IMR-90 (cell line): ENCODE measurements around the gene MGRN1. TPM values are rescaled to one million over a fixed set of nuclear protein-coding genes. Genes with fewer than 3 reads are reported as not detected.

Experiments
- ATAC-seq: fragments of 200-7000 bp; cut with Tn5 transposase; 2 replicates; pipeline ENCODE4 v1.9.1; 2020; ENCODE audit warnings: low read depth, mild to moderate bottlenecking, moderate library complexity
- BruUV-seq: library from RNA; stranded (reverse); fragments of 400-500 nt; replicated peaks from 2 replicates; lab custom pipeline; 2021; lab: Mats Ljungman, UMichigan
- CTCF ChIA-PET: fragments of 300-600 bp; formaldehyde crosslinking; extraction: SDS; loops from one replicate; lab custom pipeline; 2021; ENCODE audit warnings: antibody characterized with exemption; lab: Yijun Ruan, JAX
- POLR2A ChIA-PET: fragments of 300-600 bp; sonication (Branson Sonifier 250); formaldehyde crosslinking; loops from one replicate; lab custom pipeline; 2022; ENCODE audit warnings: antibody characterized with exemption; ENCODE audit not compliant: unreplicated experiment; lab: Charles Lee
- DNase-seq: peaks from one replicate; pipeline ENCODE4 v3.0.0; 2013
- H2AFZ ChIP-seq: replicated peaks from 2 replicates; pipeline ENCODE3; 2013; ENCODE audit warnings: low read length, mild to moderate bottlenecking; ENCODE audit not compliant: poor library complexity
- H2AK5ac ChIP-seq: 2 replicates; pipeline ENCODE4 v1.6.1; 2013; ENCODE audit warnings: low read depth, low read length, inconsistent platforms
- H2AK9ac ChIP-seq: replicated peaks from 2 replicates; pipeline ENCODE3; 2013; ENCODE audit warnings: mild to moderate bottlenecking, low read depth, low read length, moderate library complexity; ENCODE audit not compliant: poor library complexity
- H2BK120ac ChIP-seq: 2 replicates; pipeline ENCODE4 v1.6.1; 2013; ENCODE audit warnings: low read depth, low read length, inconsistent platforms
- H2BK15ac ChIP-seq: 3 replicates; pipeline ENCODE4 v1.6.1; 2013; ENCODE audit warnings: low read depth, low read length, inconsistent platforms
- H2BK20ac ChIP-seq: 2 replicates; pipeline ENCODE4 v1.6.1; 2013; ENCODE audit warnings: low read depth, mild to moderate bottlenecking, inconsistent platforms, low read length, moderate library complexity
- H2BK5ac ChIP-seq: 2 replicates; pipeline ENCODE4 v1.6.1; 2013; ENCODE audit warnings: mild to moderate bottlenecking, low read depth, low read length, inconsistent platforms; ENCODE audit not compliant: poor library complexity, severe bottlenecking
- H3K14ac ChIP-seq: replicated peaks from 2 replicates; pipeline ENCODE4 v1.6.1; 2013; ENCODE audit warnings: low read depth, low read length, inconsistent platforms
- H3K18ac ChIP-seq: 2 replicates; pipeline ENCODE4 v1.6.1; 2013; ENCODE audit warnings: low read depth, low read length, control low read depth
- H3K23ac ChIP-seq: 2 replicates; pipeline ENCODE4 v1.6.1; 2013; ENCODE audit warnings: low read depth, low read length, inconsistent platforms
- H3K27ac ChIP-seq: 2 replicates; pipeline ENCODE4 v1.5.1; 2013; ENCODE audit warnings: mild to moderate bottlenecking, control low read depth, low read length; ENCODE audit not compliant: insufficient read depth
- H3K27me3 ChIP-seq: 2 replicates; pipeline ENCODE4 v1.6.1; 2013; ENCODE audit warnings: low read length; ENCODE audit not compliant: control insufficient read depth, insufficient read depth
- H3K36me3 ChIP-seq: 2 replicates; pipeline ENCODE4 v1.6.1; 2013; ENCODE audit warnings: low read length, mixed read lengths; ENCODE audit not compliant: control insufficient read depth, insufficient read depth
- H3K4ac ChIP-seq: 2 replicates; pipeline ENCODE4 v1.6.1; 2013; ENCODE audit warnings: low read depth, low read length, inconsistent platforms
- H3K4me1 ChIP-seq: 2 replicates; pipeline ENCODE4 v1.6.1; 2013; ENCODE audit warnings: low read length, mixed read lengths; ENCODE audit not compliant: control insufficient read depth, insufficient read depth
- H3K4me2 ChIP-seq: 2 replicates; pipeline ENCODE4 v1.6.1; 2013; ENCODE audit warnings: low read depth, mild to moderate bottlenecking, control low read depth, low read length, moderate library complexity
- H3K4me3 ChIP-seq: 2 replicates; pipeline ENCODE4 v1.5.1; 2013; ENCODE audit warnings: low read depth, mild to moderate bottlenecking, control low read depth, low read length, moderate library complexity; ENCODE audit not compliant: insufficient read depth
- H3K56ac ChIP-seq: 2 replicates; pipeline ENCODE4 v1.6.1; 2013; ENCODE audit warnings: low read length, inconsistent platforms; ENCODE audit not compliant: insufficient read depth; ENCODE audit errors: extremely low read depth
- H3K79me1 ChIP-seq, 2 experiments: 2 replicates each; pipeline ENCODE4 v1.6.1; 2013; ENCODE audit warnings: low read length in 2 of 2, inconsistent platforms in 1 of 2, low read depth in 1 of 2
- H3K9ac ChIP-seq: 2 replicates; pipeline ENCODE4 v1.6.1; 2013; ENCODE audit warnings: low read depth, low read length, control low read depth
- H3K9me1 ChIP-seq: 2 replicates; pipeline ENCODE4 v1.6.1; 2013; ENCODE audit warnings: low read length, inconsistent platforms; ENCODE audit not compliant: insufficient read depth
- H3K9me3 ChIP-seq: 2 replicates; pipeline ENCODE4 v1.6.1; 2013; ENCODE audit warnings: low read length; ENCODE audit not compliant: control insufficient read depth, insufficient read depth
- H4K20me1 ChIP-seq: 2 replicates; pipeline ENCODE4 v1.6.1; 2013; ENCODE audit warnings: low read length, inconsistent platforms; ENCODE audit not compliant: insufficient read depth
- H4K5ac ChIP-seq: 2 replicates; pipeline ENCODE4 v1.6.1; 2013; ENCODE audit warnings: mild to moderate bottlenecking, low read depth, low read length, control low read depth
- H4K8ac ChIP-seq, 2 experiments: 2 replicates each; pipeline ENCODE4 v1.6.1; 2013; ENCODE audit warnings: low read depth in 2 of 2, low read length in 2 of 2, control low read depth in 1 of 2, inconsistent platforms in 1 of 2
- H4K91ac ChIP-seq: 2 replicates; pipeline ENCODE4 v1.6.1; 2013; ENCODE audit warnings: low read depth, low read length, inconsistent platforms; ENCODE audit not compliant: insufficient read depth
- CEBPB ChIP-seq: IDR thresholded peaks from 2 replicates; pipeline ENCODE4 v1.6.1; 2012; ENCODE audit warnings: low read depth, low read length, improper control_type of control experiment
- FOS ChIP-seq: fragments of 150-350 bp; IDR thresholded peaks from 2 replicates; pipeline ENCODE4 v1.6.1; 2016; ENCODE audit warnings: low read depth, low read length
- MAFK ChIP-seq: IDR thresholded peaks from 2 replicates; pipeline ENCODE4 v1.6.1; 2012; ENCODE audit warnings: low read depth, low read length, improper control_type of control experiment
- MXI1 ChIP-seq: IDR thresholded peaks from 2 replicates; pipeline ENCODE4 v1.6.1; 2012; ENCODE audit warnings: low read depth, mild to moderate bottlenecking, low read length, moderate library complexity, borderline replicate concordance
- NFE2L2 ChIP-seq: fragments of 150-350 bp; IDR thresholded peaks from 2 replicates; pipeline ENCODE4 v1.6.1; 2016; ENCODE audit warnings: low read depth, mild to moderate bottlenecking, low read length
- RFX5 ChIP-seq: IDR thresholded peaks from 2 replicates; pipeline ENCODE4 v1.8.0; 2012; ENCODE audit warnings: low read depth, mild to moderate bottlenecking, low read length, moderate library complexity
- WGBS, 2 experiments: methylation state at CpG; one replicate each; pipeline versions ENCODE4 v1.1.5 to v1.1.7; 2013; ENCODE audit warnings: missing lambda C conversion rate in 2 of 2; ENCODE audit not compliant: insufficient read length in 1 of 2; ENCODE audit errors: extremely low coverage in 2 of 2; 5-methylcytosine and 5-hydroxymethylcytosine counted together
- dilution Hi-C: fragments of 300-500 bp; cut with HindIII; formaldehyde crosslinking; loops from one replicate; pipeline ENCODE4 v1.14.3; 2018; ENCODE audit warnings: low sequenced_read_pairs; ENCODE audit not compliant: unreplicated experiment
- in situ Hi-C: fragments of 300-500 bp; cut with MboI; formaldehyde crosslinking; loops from 3 replicates; pipeline ENCODE4 v1.14.3; 2019; ENCODE audit warnings: low sequenced_read_pairs, inconsistent platforms, mixed read lengths
- intact Hi-C: fragments of 100-400 bp; cut with micrococcal nuclease; formaldehyde crosslinking; loops from 2 replicates; pipeline ENCODE4 v1.10.0; 2022
- polyA plus RNA-seq, 3 experiments: library from polyadenylated mRNA; depleted of rRNA; stranded (reverse); fragments of >200 nt; gene quantifications; 2 replicates each; pipeline ENCODE4 v1.2.3, GENCODE V29; 2012; ENCODE audit warnings: low replicate concordance in 1 of 3
- total RNA-seq: library from RNA; depleted of rRNA; stranded (reverse); fragments of >200 nt; gene quantifications from 2 replicates; pipeline ENCODE4 v1.2.3, GENCODE V29; 2012

MGRN1 gene
- total and polyA plus RNA-seq, 2 of the 4 experiments (the other 2 are of a cell fraction) = 11.7 to 32.7 TPM

GRCh38 chr16:4700380-4700996 lies 75.9 kb downstream of the MGRN1 start:
- Histone ChIP-seq H2AK5ac (no peak overlapping the region), H3K4me2 (no peak overlapping the region), H4K5ac (no peak overlapping the region), H2BK120ac (no peak overlapping the region), H2BK20ac (no peak overlapping the region), H4K20me1 (peaks cover 7% of the 10 kb centered on the region; the same call in 1 of the 2 replicates), H3K36me3 (peaks cover 70% of the 10 kb centered on the region), H3K4ac (no peak overlapping the region), H2BK15ac (no peak overlapping the region), H3K27ac (no peak overlapping the region), H3K9ac (no peak overlapping the region), H4K8ac (no peak overlapping the region), H3K9me1 (0 out of 2 replicates have a peak, but pooled peaks cover 3% of the 10 kb centered on the region), H2AFZ (no peak overlapping the region), H3K18ac (no peak overlapping the region), H3K4me3 (no peak overlapping the region), H3K27me3 (no peaks in the 10 kb centered on the region), H3K9me3 (no peaks in the 10 kb centered on the region), H3K56ac (no peak overlapping the region), H2BK5ac (no peak overlapping the region), H2AK9ac (no peak overlapping the region), H3K23ac (no peak overlapping the region), H3K14ac (no peak overlapping the region), H3K4me1 (no peaks in the 10 kb centered on the region; the same call in 1 of the 2 replicates), H4K91ac (no peak overlapping the region), H3K79me1 (peaks cover 0 to 13% of the 10 kb centered on the region in 2 experiments; a peak in 1 of 4 replicates)
- dilution Hi-C loops = no loop called here
- 80% methylated on average over 1 of the region's 13 CpGs; no CpG with 5 or more reads in 1 of the 2 experiments for WGBS, 2 experiments
- ATAC-seq (no peak), DNase-seq (no peak)
- ChIA-PET CTCF (no interaction called here), POLR2A (no interaction called here)
- BruUV-seq = no TSS peak
- in situ Hi-C loops = no loop called here
- intact Hi-C loops = no loop called here
- TF ChIP-seq FOS (no peak), RFX5 (no peak), CEBPB (no peak), NFE2L2 (no peak), MXI1 (no peak), MAFK (no peak)
